NCI-H345 treated with DMSO at 0.1 percent for 48 hours (cell line): ENCODE data around the gene WASL.
"Not testable (repeated sequence)": the region's sequence is repeated elsewhere in the genome, so short reads cannot be mapped to it uniquely, and the experiment has no call there.

Experiments
- DNase-seq: peaks from one replicate; lab custom pipeline; 2025; ENCODE audit not compliant: unreplicated experiment; lab: John Stamatoyannopoulos, UW

The WASL gene

DNA sequence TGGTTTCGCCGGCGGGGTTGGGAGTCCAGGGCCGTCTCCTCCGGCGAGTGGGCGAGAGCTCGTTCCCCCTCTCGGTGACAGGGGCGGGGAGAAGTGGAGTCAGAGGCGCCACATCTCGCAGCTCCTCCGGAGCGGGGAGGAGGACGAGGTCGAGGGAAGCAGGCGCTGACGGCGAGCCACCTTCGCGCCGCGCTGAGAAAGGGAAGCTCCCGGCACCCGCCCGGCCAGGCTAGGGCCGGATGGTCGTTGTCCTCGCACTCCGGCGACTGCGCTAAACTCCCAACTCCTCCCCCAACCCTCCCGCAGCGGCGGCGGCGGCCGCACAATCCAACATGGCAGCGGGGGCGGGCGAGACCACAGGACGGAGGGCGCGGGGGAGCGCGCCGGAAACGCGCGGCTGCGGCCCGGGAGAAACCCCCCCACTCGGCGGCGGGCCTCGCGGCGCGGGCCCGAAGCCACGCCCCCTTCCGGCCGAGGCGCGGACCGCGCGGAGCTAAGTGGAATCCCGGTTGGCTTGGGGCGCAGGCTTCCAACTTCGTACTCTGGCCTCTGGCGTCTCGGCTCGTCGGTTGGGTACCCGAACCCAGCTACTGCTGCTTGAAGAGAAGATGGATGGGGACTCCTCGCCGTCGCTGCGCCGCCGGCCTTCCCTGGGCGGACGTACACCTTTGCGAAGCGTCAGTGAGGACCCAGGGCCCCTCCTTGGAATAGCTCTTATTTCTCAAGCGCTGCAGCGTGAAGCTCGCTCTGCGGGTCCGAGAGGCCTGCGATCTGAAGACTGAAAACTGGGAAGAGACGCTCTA is at the start of gene WASL:
Gene WASL (minus strand): TSS at position 270 of the 803 bp plus-strand sequence. CDS start 269 bp downstream, at position 1.
- peak; percentile 84 for DNase-seq

DNA sequence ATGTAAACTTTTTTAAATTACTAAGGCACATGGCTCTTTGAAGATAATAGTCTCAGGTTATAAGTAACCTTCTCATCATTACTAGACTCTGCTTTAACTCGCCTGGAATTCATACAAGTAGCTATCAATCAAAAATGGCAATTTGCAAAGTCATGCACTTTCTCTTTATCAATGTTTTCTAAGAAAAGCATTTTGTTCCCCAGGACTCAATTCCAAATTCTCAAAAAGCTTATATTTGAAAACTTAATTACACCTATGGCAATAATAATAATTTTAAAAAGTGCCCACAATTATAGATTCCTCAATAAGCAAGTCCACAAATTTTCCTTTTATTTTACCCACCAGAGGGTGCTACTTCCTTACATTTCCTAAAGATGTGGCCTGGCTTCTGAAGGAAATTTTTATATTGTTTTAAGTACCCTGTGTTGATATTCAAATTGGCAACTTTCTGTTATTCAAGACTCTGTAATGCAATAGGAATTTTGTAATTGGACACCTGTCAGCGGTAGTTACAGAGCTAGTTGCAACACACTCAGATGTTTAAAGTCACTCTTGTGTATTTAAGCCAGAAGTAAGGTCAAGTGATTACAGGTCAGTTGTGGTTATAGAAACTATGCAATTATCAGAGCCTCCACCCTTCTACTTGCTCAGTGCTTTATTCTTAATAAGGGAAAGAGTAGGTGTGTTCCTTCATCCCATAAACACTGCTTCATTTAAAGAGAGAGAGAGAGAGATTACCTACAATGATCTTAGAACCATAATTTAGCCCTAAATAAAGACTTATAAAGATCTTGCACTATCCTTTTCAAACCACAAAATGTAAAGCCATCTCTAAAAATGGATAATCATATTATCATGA is 49.1 kb upstream of the WASL start:
- DNase-seq, result peak; percentile 9

DNA sequence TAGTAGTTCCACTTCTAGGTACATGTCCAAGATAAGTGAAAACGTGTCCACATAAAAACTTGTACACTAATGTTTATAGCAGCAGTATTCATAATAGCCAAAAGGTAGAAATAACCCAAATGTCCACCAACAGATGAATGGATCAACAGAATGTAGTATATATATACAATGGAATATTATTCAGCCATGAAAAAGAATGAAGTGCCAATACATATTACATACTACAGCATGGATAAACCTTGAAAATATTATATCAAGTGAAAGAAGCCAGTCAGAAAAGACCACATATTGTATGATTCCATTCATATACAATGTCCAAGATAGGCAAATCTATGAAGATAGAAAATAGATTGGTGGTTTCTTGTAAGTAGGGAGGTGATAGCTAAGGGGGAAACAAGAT is 47.8 kb upstream of the WASL start:
- no peak for DNase-seq

DNA sequence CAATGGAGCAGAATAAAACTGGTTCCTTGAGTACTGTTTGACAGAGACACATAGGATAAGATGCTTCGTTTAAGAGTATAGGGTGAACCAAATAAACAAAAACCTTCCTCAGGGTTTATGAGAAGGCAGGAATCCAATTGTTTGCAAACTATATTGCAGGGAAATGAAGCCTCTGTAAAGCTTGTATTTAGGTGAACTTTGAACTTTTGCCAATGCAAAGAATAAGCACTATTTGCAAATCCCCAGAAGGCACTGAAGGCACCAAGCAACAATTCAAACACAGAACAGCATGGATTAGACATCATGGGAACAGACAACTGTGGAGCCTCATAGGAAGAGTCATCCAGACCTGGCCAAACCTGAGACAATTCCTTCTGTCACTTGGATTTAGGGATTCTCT is 47.1 kb upstream of the WASL start:
- DNase-seq, result no peak

DNA sequence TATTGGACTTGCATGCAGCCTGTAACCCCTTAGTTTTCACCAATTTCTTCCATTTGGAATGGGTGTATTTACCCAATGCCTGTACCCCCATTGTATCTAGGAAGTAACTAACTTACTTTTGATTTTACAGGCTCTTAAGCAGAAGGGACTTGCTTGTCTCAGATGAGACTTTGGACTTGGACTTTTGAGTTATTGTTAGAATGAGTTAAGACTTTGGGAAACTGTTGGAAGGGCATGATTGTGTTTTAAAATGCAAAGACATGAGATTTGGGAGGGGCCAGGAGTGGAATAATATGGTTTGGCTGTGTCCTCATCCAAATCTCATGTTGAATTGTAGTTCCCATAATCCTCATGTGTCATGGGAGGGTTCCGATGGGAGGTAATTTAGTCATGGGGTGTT is 46.3 kb upstream of the WASL start:
- not testable (repeated sequence) for DNase-seq

DNA sequence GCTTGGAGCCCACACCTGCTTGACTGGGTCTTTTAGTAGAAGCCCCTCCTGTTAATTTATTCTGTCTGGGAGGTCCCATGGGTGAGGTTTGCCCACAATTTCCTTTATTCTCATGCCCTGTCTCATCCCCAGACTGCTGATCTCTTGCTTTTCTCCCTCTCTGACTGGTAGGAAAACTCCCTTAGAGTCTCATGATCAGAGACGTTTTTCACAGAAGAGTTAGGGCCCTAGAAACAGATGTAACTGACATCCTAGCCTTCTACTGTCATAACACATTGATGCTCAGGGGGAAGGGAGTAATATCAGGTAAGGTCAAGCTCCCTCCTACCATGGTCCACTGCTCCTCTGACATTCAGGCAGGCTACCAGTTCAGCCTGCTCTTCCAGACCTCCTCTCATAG is 43.7 kb upstream of the WASL start:
- DNase-seq, result no peak

DNA sequence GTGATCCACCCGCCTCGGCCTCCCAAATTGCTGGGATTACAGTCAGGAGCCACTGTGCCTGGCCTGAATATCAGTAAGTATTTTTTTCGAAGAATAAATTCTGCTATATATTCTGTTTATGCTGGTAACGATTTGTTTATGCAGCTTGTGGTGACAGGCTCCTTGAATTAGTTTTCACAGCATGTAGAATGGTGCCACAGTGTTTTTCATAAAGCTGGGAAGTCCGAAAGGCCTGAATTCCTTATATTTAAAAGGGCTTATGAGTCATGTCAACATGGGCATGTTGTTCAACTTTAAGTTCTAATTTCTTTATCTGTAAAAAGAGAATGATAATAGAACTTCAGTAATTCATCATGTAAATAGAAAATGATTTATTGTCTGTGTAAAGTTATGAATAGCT is 42.2 kb upstream of the WASL start:
- DNase-seq, result no peak

DNA sequence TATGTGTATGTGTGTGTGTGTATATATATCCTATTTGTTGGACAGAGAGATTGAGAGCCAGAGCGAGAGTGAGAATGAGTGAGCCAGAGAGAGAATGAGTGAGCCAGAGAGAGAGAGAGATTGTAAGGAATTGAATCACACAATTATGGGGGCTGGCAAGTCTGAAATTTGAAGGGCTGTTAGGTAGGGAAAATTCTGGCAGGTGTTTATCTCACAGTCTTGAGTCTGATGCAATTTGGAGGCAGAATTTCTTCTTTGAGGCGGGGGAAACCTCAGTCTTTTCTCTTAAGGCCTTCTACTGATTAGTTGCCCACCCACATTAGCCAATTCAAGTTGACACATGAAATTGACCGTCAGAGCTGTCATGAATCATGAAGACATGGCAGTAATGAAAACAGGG is 41.0 kb upstream of the WASL start:
- no peak for DNase-seq

DNA sequence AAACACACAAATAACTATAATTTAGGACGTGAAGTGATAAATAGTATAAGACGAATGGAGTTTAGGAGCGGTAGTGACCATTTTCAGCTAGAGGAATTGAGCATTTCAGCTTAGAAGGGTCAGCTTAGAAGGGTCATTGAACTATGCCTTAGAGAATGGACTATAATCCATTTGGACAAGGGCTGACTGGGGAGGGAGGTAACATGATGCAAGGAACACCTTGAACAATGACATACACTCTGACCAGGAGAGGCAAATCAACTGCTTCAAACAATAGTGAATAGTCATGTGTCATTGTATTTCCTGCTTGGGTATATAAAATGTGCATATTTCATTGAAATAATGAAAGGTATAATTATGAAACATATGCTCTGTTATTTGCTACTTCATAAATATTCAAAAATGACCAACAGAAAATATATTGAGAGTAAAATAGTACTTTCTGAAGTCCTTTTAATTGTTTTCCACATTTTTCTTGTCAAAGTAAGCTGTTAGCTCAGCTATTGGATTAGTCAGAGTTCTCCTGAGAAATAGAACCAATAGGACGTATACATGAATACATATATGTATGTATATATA is 40.5 kb upstream of the WASL start:
- DNase-seq, result no peak

DNA sequence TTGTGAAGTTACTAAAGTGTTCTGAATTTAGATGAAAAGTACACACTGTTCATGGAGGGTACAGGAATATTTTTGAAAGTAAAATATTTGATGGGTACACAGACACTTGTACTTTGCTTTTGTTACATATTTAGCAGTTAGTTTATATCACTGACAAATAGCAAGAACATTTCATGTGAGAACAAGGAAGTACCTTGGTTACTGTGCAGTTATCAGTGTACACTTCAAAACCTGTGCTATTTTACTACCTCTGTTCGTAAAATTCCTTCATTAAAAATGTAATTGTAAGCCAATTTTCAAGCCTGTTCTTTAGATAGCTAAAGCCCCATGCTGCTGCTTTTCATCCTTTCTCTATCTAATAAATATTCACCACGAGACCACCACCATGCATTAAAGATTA is 39.8 kb upstream of the WASL start:
- no peak for DNase-seq

DNA sequence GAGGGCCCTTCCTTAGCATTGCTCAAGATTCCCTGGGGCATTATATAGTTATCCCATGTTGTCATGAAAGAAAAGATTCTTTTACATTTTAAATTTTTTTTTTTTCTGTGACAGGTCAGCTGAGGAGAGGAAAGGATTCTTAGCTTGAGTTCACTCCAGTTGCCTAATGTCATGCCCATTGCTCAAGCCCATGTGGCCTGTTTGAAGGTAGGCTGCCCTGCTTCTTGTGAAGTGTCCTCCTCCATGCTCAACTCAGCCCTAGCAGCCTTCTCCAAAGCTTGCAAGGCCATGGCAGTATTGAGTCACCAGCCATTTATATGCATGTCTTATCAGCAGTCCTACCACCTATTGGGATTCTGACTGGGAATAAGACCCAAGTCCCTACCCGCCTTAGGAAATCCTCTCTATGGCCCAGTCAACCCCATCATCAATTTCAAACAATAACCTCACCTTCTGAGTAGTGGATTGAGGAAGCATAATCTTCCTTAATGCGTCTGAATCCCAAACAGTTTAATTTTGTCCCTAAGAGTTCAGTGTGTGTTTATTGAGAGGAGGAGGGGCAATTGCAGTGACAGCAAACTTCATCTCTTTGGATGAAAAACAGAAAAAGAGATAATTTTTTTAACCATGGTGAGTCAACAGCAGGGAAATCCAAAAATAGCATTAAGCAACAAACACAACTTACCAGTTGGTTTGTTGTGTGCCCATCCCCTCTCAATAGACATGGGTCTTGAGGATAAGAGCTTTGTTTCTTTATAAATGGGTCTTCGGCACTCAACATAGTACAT is 38.6 kb upstream of the WASL start:
- no peak for DNase-seq

DNA sequence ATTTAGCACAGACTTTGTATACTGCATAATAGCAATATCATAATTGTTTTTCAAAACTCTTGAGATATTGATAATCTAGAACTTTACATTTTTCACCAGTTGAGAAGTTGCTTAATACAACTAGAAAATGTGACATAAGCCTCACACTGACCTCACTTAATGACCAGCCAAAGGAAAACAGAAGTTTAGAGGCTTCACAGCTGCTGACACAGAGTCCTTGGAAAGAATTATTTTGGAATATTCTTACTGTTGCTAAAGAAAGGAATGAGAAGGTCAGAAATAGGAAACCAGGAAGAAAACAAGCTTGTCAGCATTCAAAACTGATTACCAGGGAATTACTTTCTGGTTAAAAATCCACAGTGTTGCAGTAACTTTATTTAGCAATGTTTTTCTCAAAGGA is 35.5 kb upstream of the WASL start:
- no peak for DNase-seq

DNA sequence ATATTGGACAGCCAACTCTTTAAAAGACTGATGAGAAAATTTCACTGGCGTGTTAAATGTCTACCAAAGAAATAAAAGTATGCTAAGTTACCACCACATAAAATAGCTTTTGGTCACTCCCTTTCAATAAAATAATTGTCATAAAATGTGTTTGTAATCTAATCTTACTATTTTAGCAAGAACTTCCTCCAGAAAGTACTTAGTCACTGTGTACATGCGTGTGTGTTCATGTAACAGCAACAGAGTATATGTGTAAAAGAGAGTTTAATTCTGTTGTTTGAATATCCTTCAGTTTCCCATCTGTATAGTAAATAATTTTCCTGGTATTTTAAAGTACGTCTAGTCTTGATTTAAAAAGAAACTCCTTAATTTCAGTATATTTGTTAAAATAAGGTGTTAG is 35.0 kb upstream of the WASL start:
- no peak for DNase-seq

DNA sequence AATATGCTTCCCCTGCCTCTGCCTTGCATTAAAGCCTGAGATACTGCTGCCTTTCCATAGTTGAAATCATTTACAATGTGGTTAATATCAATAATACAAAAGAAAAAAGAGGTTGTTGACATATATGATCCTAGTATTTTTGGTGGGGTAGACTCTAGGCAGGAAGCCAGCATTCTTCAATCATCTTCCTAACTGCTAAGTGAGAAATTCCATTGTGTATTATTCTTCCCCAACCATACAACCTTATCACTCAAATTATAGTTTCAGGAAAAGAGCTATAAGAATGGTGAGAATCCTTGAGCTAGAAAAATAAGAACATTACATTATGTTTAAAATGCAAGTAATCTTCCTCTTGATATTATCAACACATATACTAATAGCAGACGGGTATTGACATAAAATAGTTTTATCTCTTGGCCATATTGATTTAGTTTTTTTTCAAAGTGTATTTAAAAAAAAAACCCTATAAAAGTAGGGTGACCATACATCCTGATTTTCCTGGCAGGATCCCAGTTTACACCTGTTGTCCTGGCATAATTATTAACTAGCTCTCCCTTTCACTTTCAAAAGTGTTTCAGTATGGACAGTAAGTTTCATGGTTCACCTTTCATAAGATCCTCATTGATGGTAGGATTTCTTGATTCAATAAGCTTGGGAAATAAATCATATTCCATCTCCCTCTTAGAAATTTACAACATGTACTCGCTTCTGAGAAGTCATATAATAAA is 33.4 kb upstream of the WASL start:
- DNase-seq, result no peak

DNA sequence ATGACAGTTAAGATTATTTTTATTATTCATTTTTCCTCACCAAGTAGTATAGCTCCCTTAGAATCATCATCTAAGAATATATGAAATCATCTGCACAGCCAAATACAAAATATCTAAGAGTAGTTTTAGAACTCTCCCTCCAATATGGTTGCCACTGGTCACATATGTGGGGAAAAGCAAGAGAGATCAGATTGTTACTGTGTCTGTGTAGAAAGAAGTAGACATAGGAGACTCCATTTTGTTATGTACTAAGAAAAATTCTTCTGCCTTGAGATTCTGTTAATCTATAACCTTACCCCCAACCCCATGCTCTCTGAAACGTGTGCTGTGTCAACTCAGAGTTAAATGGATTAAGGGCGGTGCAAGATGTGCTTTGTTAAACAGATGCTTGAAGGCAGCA is 31.7 kb upstream of the WASL start:
- not testable (repeated sequence) for DNase-seq

DNA sequence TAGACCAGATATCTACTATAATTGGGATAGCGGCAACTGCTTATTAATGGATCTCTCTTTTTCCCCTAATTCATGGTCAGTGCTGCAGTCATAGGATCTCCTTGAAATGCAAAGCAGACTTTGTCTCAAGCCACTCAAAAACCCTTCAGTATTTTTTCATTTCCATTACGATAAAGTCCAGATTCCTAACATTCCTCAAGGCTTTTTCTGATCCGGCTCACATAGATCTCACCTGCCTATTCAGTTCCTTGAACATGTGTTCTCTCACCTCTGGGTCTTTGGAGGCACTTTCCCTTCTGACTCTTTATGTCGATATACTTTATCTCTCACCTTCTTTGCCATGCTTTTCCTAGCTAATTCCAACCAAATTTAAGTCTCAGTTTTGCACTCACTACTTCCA is 25.7 kb upstream of the WASL start:
- DNase-seq, result no peak

DNA sequence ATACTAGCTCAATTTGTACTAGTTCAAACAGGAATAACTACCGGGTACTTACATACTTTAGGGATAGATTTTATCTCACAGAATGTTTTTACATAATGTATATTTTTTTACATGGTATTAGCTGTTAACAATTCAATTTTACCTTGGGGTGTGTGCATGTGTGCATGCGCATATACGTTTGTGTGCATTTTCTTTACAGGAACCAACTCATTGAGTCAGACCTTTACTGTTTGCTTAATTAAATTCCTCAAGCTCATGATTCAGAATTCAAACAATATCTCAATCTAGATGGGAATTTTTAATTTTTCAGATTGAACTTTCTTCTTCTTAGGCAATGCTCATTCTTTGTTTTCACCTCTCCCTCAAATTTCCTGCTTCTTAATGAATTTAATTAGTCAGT is 24.7 kb upstream of the WASL start:
- DNase-seq, result no peak

DNA sequence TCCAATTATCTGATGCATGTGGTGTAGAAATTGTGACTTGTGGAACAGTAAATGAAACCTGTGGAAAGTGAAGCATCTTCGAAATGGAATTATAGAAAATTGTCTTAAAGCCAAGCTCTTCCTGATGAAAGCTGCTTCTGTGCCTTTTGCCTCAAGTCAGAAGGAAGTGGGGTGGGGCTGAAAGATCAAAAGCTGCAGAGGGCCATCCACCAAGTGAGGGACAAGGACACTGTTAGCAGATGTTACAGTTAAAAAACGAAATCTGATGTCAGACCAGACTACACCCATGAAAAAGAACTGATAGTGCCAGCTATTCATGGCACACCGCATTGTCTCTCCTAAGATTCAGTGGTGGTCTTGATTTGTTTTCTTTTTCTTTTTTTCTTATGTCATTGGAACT is 23.8 kb upstream of the WASL start:
- no peak for DNase-seq

DNA sequence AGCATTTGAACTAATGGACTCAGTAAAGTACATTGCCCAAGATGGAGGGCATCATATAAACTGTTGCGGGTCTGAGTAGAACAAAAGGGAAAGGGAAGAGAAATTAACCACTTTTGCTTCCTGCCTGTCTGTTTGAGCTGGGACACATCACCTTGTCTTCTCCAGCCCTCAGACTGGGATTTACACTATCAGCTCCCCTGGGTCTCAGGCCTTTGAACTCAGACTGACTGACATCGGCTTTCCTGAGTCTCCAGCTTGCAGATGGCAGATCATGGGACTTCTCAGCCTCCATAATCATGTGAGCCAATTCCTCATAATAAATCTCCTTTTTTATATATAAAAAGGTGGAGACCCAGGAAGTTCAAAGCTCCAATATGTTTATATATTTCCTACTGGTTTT is 23.0 kb upstream of the WASL start:
- no peak for DNase-seq

DNA sequence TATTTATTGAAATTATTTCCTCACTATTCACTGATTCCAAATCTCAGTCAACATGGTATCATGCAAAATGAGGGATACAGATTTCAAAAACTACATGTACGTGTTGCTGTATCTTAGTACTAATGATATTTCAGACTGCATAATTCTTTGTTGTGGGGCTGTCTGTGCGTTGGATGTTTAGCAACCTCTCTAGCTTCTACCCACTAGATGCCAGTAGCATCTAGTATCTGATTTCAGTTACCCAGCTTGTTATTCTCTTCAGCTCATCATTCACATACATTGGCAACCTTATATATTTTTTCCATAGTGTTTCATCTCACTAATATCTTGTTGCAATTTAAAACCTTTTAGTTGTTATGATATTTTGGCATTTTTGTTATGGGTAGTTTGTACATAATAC is 22.5 kb upstream of the WASL start:
- DNase-seq, result no peak

DNA sequence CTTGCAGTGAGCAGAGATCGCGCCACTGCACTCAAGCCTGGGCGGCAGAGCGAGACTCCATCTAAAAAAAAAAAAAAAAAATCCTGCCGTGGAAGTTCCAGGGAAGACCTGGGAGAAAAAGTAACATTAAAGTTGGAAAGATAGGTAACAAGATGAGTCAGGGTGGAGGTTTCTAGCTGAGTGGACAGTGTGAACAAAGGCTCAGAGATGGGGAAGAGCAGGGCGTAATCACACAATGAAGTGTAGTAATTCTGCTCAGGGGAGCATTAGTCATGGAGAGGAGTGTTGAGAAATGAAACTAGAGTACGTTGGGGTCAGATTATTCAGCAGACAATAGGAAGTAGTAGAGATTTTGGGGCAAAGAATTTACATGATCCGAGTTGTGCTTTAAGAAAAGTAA is 21.6 kb upstream of the WASL start:
- DNase-seq, result no peak
